ENCODE data around the gene COL27A1. TPM values are rescaled to one million over a fixed set of nuclear protein-coding genes. Genes with fewer than 3 reads are reported as not detected.
"Not testable (repeated sequence)": the region's sequence is repeated elsewhere in the genome, so short reads cannot be mapped to it uniquely, and the experiment has no call there.

Gene COL27A1
- total RNA-seq, 1 donor from 2014 or later, result 20.3 TPM

DNA sequence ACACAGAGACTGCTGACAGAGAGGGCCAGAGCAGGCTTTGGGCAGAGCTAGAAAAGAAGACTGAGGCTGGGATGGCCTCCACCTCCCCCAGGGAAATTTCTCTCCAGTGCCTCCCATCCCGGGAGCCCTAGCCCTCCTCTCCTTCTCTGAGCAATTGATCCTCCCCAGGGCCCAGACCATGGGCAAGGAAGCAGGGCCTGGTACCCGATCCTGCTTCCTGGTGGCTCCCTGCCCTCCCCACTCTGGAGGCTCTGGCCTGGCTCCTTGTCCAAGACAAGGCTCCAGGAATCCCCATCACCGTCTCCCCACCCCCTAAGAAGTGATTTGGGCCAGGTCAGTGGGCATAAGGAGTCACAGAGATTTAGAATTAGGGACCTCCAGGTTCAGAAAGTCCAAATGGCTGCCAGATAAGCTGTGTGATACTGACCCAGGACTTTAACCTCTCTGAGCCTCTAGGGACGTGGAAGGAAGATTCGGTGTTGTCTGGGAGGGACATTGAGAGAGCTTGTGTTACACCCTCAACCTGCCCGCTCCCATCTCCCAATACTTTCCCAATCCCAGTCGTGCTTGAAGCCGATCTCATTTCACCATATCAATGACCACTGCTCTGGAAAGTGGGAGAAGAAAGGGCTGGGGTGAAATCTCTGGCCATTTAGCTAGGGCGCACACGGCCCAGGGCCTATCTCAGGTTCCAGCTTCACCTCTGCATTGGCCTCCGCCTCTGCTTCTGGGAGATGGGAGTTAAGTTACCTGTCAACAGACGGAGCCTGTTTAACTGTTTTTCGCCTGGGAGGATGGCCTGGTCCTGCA lies 30.5 kb upstream of the COL27A1 start:
- TF ChIP-seq, protein P1, sequence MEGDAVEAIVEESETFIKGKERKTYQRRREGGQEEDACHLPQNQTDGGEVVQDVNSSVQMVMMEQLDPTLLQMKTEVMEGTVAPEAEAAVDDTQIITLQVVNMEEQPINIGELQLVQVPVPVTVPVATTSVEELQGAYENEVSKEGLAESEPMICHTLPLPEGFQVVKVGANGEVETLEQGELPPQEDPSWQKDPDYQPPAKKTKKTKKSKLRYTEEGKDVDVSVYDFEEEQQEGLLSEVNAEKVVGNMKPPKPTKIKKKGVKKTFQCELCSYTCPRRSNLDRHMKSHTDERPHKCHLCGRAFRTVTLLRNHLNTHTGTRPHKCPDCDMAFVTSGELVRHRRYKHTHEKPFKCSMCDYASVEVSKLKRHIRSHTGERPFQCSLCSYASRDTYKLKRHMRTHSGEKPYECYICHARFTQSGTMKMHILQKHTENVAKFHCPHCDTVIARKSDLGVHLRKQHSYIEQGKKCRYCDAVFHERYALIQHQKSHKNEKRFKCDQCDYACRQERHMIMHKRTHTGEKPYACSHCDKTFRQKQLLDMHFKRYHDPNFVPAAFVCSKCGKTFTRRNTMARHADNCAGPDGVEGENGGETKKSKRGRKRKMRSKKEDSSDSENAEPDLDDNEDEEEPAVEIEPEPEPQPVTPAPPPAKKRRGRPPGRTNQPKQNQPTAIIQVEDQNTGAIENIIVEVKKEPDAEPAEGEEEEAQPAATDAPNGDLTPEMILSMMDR (conservative IDR thresholded peaks at IDR 0.05), result no peak
- Mint-ChIP-seq H3K36me3 (ENCODE audit: low read depth) (no peaks in the 10 kb centered on the region), H3K27me3 (ENCODE audit: low read depth) (peaks cover 3% of the 10 kb centered on the region), H3K27ac (ENCODE audit: unreplicated experiment) (no peak overlapping the region), H3K4me3 (no peak overlapping the region), H3K9me3 (no peaks in the 10 kb centered on the region), H3K4me1 (peaks cover 8% of the 10 kb centered on the region)
- no peak for DNase-seq (ENCODE audit: low read depth, low spot score)

DNA sequence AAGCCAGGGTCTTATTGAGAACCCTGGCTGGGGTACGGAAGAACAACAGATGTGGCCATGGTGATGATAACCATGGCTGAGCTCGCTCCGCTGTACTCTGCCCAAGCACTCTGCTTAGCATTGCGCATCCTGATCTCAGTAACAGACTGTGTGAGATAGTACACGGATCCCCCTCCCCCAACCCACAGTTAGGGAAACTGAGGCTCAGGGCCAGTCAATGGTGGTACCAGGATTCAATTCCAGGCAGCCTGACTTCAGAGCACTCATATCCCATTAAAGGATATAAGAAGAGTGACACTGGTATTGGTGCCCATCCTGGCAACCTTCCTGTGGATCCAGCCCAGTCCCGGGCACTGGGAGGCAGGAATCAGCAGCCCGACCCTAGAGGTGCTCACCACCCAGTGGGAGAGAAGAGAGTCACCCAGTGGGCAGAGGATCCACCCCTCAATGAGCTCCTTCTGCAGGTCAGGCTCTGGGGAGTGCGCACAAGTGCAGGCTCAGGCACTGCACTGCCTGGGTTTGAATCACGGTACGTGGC lies 29.8 kb upstream of the COL27A1 start:
- TF ChIP-seq, protein P1 (conservative IDR thresholded peaks at IDR 0.05), result no peak
- H3K27me3 Mint-ChIP-seq (ENCODE audit: low read depth), result peaks cover 2% of the 10 kb centered on the region

DNA sequence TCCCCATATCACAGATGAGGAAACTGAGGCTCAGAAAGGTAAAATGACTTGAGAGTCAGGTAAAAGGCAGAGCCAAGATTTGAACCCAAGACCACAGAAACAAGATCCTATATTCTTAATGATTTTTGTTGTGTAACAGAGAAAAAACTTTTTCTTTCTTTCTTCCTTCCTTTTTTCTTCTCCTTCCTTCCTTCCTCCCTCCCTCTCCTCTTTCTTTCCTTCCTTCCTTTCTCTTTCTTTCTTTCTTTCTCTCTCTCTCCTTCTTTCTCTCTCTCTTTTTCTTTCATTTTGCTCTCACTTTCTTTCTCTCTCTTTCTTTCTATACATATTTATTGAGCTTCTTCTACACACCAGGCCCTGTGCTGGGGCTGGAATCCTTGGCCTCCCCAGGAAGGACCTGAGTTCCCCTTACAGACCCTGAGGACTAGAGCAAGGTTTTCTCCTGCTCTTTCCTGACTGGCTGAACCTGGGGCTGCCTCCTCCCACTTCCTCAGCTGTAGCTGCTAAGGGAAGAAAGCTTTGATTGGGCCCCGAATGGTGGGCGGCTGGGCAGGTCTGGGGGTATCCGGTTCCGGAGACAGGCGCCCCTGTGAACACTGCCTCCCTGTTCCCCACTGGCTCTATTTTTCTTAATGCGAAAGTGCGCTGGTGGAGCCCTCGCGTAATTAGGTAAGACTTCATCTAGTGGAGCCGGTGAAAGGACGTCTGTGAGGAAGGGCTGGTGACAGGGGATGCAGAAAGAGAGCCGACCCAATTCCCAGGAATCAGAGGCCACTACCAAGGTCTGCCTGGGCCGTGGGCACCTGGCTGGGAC lies 28.9 kb upstream of the COL27A1 start:
- Mint-ChIP-seq H3K36me3 (ENCODE audit: low read depth) (no peaks in the 10 kb centered on the region), H3K27me3 (ENCODE audit: low read depth) (no peaks in the 10 kb centered on the region), H3K4me1 (peaks cover 4% of the 10 kb centered on the region), H3K4me3 (no peak overlapping the region), H3K9me3 (no peaks in the 10 kb centered on the region), H3K27ac (ENCODE audit: unreplicated experiment) (no peak overlapping the region)
- TF ChIP-seq, protein P1 (conservative IDR thresholded peaks at IDR 0.05), result no peak
- DNase-seq (ENCODE audit: low read depth, low spot score), result no peak

More for the DNA sequence above, 29.8 kb upstream of the COL27A1 start:
- H3K4me3 Mint-ChIP-seq, result no peak overlapping the region
- no peaks in the 10 kb centered on the region for H3K36me3 Mint-ChIP-seq (ENCODE audit: low read depth)
- H3K4me1 Mint-ChIP-seq, result peaks cover 7% of the 10 kb centered on the region
- no peaks in the 10 kb centered on the region for H3K9me3 Mint-ChIP-seq
- H3K27ac Mint-ChIP-seq (ENCODE audit: unreplicated experiment), result no peak overlapping the region
- no peak for DNase-seq (ENCODE audit: low read depth, low spot score)

DNA sequence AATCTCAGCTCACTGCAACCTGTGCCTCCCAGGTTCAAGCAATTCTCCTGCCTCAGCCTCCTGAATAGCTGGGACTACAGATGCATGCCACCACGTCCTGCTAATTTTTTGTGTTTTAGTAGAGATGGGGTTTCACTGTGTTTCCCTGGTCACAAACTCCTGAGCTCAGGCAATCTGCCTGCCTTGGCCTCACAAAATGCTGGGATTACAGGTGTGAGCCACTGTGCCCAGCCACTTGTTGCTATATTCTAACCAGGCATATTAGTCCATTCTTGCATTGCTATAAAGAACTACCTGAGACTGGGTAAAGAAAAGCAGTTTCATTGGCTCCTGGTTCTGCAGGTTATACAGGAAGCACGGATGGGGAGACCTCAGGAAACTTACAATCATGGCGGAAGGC lies 26.6 kb upstream of the COL27A1 start:
- H3K4me1 Mint-ChIP-seq; H3K4me3 Mint-ChIP-seq; H3K27me3 Mint-ChIP-seq (ENCODE audit: low read depth); DNase-seq (ENCODE audit: low read depth, low spot score); H3K36me3 Mint-ChIP-seq (ENCODE audit: low read depth); H3K27ac Mint-ChIP-seq (ENCODE audit: unreplicated experiment); H3K9me3 Mint-ChIP-seq: not testable (repeated sequence)

DNA sequence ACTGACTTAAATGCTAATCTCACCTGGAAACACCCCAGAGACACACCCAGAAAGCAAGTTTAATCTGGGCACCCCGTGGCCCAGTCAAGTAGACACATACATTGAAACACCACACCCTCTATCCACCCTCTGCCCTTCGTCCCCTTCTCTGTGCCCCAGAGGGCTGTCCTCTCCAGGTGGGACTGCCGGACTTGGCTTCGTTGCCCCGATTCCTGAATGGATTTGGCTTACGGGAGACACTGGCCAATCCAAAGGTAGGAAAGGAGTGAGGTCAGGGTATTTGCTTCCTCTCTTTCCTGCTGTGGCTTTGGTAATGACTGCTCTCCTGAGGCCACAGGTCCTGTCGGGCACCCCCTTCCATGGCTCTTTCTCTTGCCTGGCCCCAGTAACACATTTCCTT lies 25.2 kb upstream of the COL27A1 start:
- no peak overlapping the region for H3K27ac Mint-ChIP-seq (ENCODE audit: unreplicated experiment)
- H3K27me3 Mint-ChIP-seq (ENCODE audit: low read depth), result peaks cover 2% of the 10 kb centered on the region
- TF ChIP-seq, protein P1 (conservative IDR thresholded peaks at IDR 0.05), result no peak
- no peak for DNase-seq (ENCODE audit: low read depth, low spot score)
- H3K9me3 Mint-ChIP-seq, result no peaks in the 10 kb centered on the region
- H3K4me3 Mint-ChIP-seq, result no peak overlapping the region
- H3K36me3 Mint-ChIP-seq (ENCODE audit: low read depth), result no peaks in the 10 kb centered on the region
- H3K4me1 Mint-ChIP-seq, result no peaks in the 10 kb centered on the region
